Measurements from ENCODE around the gene PARD3.

Gene PARD3

GRCh38 chr10:34107626-34108516 lies 707.2 kb downstream of the PARD3 start:
- no peak for DNase-seq

- DNase-seq, result no peak
These were observed 708.7 kb downstream of the PARD3 start for GRCh38 chr10:34106356-34106885.

- no peak for DNase-seq
These were observed 710.1 kb downstream of the PARD3 start for GRCh38 chr10:34104829-34105572.

GRCh38 chr10:34102893-34103506 lies 712.1 kb downstream of the PARD3 start:
- no peak for DNase-seq

- no peak for DNase-seq
These were observed 712.8 kb downstream of the PARD3 start for GRCh38 chr10:34102237-34102673.

GRCh38 chr10:34101001-34101400 lies 714.1 kb downstream of the PARD3 start:
- DNase-seq, result no peak

GRCh38 chr10:34098821-34099567 lies 716.1 kb downstream of the PARD3 start:
- no peak for DNase-seq

- no peak for DNase-seq
These were observed 717.4 kb downstream of the PARD3 start for GRCh38 chr10:34097682-34098081.

- DNase-seq, result no peak
These were observed 720.1 kb downstream of the PARD3 start for GRCh38 chr10:34094961-34095360.

GRCh38 chr10:34094146-34094696 lies 720.9 kb downstream of the PARD3 start:
- DNase-seq, result no peak

GRCh38 chr10:34092891-34093290 lies 722.2 kb downstream of the PARD3 start:
- no peak for DNase-seq

GRCh38 chr10:34091635-34092195 lies 723.4 kb downstream of the PARD3 start:
- no peak for DNase-seq

- no peak for DNase-seq
These were observed 725.8 kb downstream of the PARD3 start for GRCh38 chr10:34089253-34089652.

- no peak for DNase-seq
These were observed 726.8 kb downstream of the PARD3 start for GRCh38 chr10:34088208-34088794.

GRCh38 chr10:34087095-34087418 lies 728.0 kb downstream of the PARD3 start:
- DNase-seq, result no peak

- DNase-seq, result no peak
These were observed 731.5 kb downstream of the PARD3 start for GRCh38 chr10:34083567-34083966.

GRCh38 chr10:34081948-34082347 lies 733.1 kb downstream of the PARD3 start:
- no peak for DNase-seq

- DNase-seq, result no peak
These were observed 733.8 kb downstream of the PARD3 start for GRCh38 chr10:34081347-34081743.

GRCh38 chr10:34080485-34081346 lies 734.4 kb downstream of the PARD3 start:
- DNase-seq, result no peak

- no peak for DNase-seq
These were observed 735.2 kb downstream of the PARD3 start for GRCh38 chr10:34079702-34080484.
